K562 (cell line): ENCODE results near the gene SLC43A1. TPM values are rescaled to one million over a fixed set of nuclear protein-coding genes. Genes with fewer than 3 reads are reported as not detected.

ENCODE experiments used
- ATAC-seq: fragments of 200-7000 bp; cut with Tn5 transposase; 3 replicates; pipeline ENCODE4 v1.9.1; 2020; ENCODE audit warnings: moderate library complexity
- BruUV-seq: library from RNA; stranded (reverse); fragments of 400-500 nt; replicated peaks from 2 replicates; lab custom pipeline; 2021; lab: Mats Ljungman, UMichigan
- CTCF ChIA-PET: fragments of 300-600 bp; formaldehyde crosslinking; extraction: SDS; loops from one replicate; lab custom pipeline; 2021; ENCODE audit warnings: low intra/inter-chr PET ratio; lab: Yijun Ruan, JAX
- POLR2A ChIA-PET: fragments of 300-600, 350-650 bp; sonication (Branson Sonifier 250); formaldehyde crosslinking; extraction: SDS; loops from one replicate; lab custom pipeline; 2021; ENCODE audit warnings: antibody characterized with exemption, inconsistent platforms; lab: Yijun Ruan, JAX
- DNase-seq, 4 experiments: peaks; one replicate each; pipeline versions ENCODE4 v3.0.0 to v3.0.0-alpha.2; 2011 to 2018; ENCODE audit warnings: low spot score in 3 of 4, mixed read lengths in 3 of 4; ENCODE audit errors: extremely low read depth in 1 of 4
- FAIRE-seq: peaks from 2 replicates; lab custom pipeline; 2011; peaks lifted over from hg19 to GRCh38; lab: Jason Lieb, UNC
- H2AFZ ChIP-seq: 2 replicates; pipeline ENCODE4 v1.6.0; 2011; ENCODE audit warnings: low read depth, low read length, control low read depth, inconsistent platforms
- H3K27ac ChIP-seq: fragments of 200-600 bp; 3 replicates; pipeline ENCODE4 v1.8.0; 2011; ENCODE audit warnings: low read depth, mild to moderate bottlenecking, control low read depth, inconsistent platforms, low read length, moderate library complexity, mixed read lengths; ENCODE audit errors: extremely low read depth
- H3K27me3 ChIP-seq, 2 experiments: fragments of 300-600 bp in 1 of 2; 2 replicates in 1 of 2; 3 replicates in 1 of 2; pipeline versions ENCODE4 v1.6.0 to v1.8.0; 2011; ENCODE audit warnings: inconsistent platforms in 2 of 2, low read length in 2 of 2, mild to moderate bottlenecking in 1 of 2, mixed read lengths in 1 of 2, moderate library complexity in 1 of 2; ENCODE audit not compliant: control insufficient read depth in 2 of 2, insufficient read depth in 2 of 2
- H3K36me3 ChIP-seq: fragments of 300-600 bp; 3 replicates; pipeline ENCODE4 v1.8.0; 2011; ENCODE audit warnings: mild to moderate bottlenecking, low read length, inconsistent platforms; ENCODE audit not compliant: control insufficient read depth, insufficient read depth
- H3K4me1 ChIP-seq, 2 experiments: fragments of 200-600 bp in 1 of 2; replicated peaks in 1 of 2; 2 replicates in 1 of 2; 3 replicates in 1 of 2; pipeline versions ENCODE4 v1.5.1 to v1.8.0; 2011; ENCODE audit warnings: inconsistent platforms in 2 of 2, low read length in 2 of 2, mild to moderate bottlenecking in 1 of 2, mixed read lengths in 1 of 2, moderate library complexity in 1 of 2; ENCODE audit not compliant: control insufficient read depth in 2 of 2, insufficient read depth in 2 of 2
- H3K4me2 ChIP-seq: 2 replicates; pipeline ENCODE4 v1.6.1; 2011; ENCODE audit warnings: low read length, control low read depth, inconsistent platforms, mixed read lengths; ENCODE audit not compliant: insufficient read depth
- H3K4me3 ChIP-seq: fragments of 200-600 bp; sonication (generic), shearing (Covaris generic); 2 replicates; pipeline ENCODE4 v1.5.1; 2016; ENCODE audit warnings: control low read depth, inconsistent platforms
- H3K79me2 ChIP-seq: fragments of 200-600 bp; 3 replicates; pipeline ENCODE4 v1.8.0; 2011; ENCODE audit warnings: low read length, inconsistent platforms; ENCODE audit not compliant: control insufficient read depth, insufficient read depth
- H3K9ac ChIP-seq, 2 experiments: 2 replicates each; pipeline versions ENCODE4 v1.6.0 to v1.6.1; 2011; ENCODE audit warnings: low read depth in 2 of 2, low read length in 2 of 2, control low read depth in 1 of 2, inconsistent platforms in 1 of 2, mild to moderate bottlenecking in 1 of 2, mixed read lengths in 1 of 2; ENCODE audit not compliant: insufficient read depth in 1 of 2
- H3K9me1 ChIP-seq: one replicate; pipeline ENCODE4 v1.6.0; 2011; ENCODE audit warnings: inconsistent platforms, mild to moderate bottlenecking, low read length, moderate library complexity; ENCODE audit not compliant: control insufficient read depth, insufficient read depth
- H3K9me3 ChIP-seq: replicated peaks from 2 replicates; pipeline ENCODE4 v1.5.1; 2011; ENCODE audit warnings: low read depth, low read length, inconsistent platforms; ENCODE audit not compliant: control insufficient read depth, insufficient read depth
- H4K20me1 ChIP-seq: replicated peaks from 2 replicates; pipeline ENCODE4 v1.6.1; 2011; ENCODE audit warnings: low read length, inconsistent platforms, mixed read lengths; ENCODE audit not compliant: control insufficient read depth, insufficient read depth
- CEBPB ChIP-seq: fragments of 450-650 bp; IDR thresholded peaks from 2 replicates; pipeline ENCODE4 v1.6.1; 2016; ENCODE audit warnings: missing genetic modification characterization, missing compliant biosample characterization
- CEBPG ChIP-seq, 3 experiments: fragments of 200-800 bp in 1 of 3; sonication (Bioruptor generic) in 1 of 3; sonication (generic) in 1 of 3; formaldehyde crosslinking in 1 of 3; IDR thresholded peaks in 2 of 3; conservative IDR thresholded peaks in 1 of 3; 2 replicates each; pipeline versions ENCODE4 v1.6.1 to v1.8.0; 2016 to 2022; ENCODE audit warnings: missing compliant biosample characterization in 2 of 3, missing genetic modification characterization in 2 of 3, mild to moderate bottlenecking in 1 of 3, missing genetic modification reagents in 1 of 3
- CTBP1 ChIP-seq: fragments of 450-650 bp; IDR thresholded peaks from 2 replicates; pipeline ENCODE4 v1.6.1; 2016; ENCODE audit warnings: borderline replicate concordance
- SLC30A9 ChIP-seq: fragments of 250-450 bp; sonication (Bioruptor Pico); IDR thresholded peaks from 2 replicates; pipeline ENCODE4 v1.8.0; 2022; ENCODE audit warnings: mild to moderate bottlenecking, moderate library complexity
- WGBS: fragments of 100-300 bp; shearing (Covaris generic); methylation state at CpG from one replicate; pipeline ENCODE4 v1.1.6; 2016; ENCODE audit warnings: low coverage, mixed read lengths; ENCODE audit not compliant: insufficient coverage; ENCODE audit errors: missing lambda C conversion rate; 5-methylcytosine and 5-hydroxymethylcytosine counted together
- in situ Hi-C: fragments of 300-500 bp; cut with MboI; formaldehyde crosslinking; loops from 4 replicates; pipeline ENCODE4 v1.15.0; 2018; ENCODE audit warnings: inconsistent platforms, mixed read lengths
- intact Hi-C: fragments of 100-400 bp; cut with micrococcal nuclease; formaldehyde crosslinking; loops from 2 replicates; pipeline ENCODE4 v1.14.2; 2022
- polyA plus RNA-seq, 8 experiments: library from polyadenylated mRNA; depleted of rRNA in 4 of 8; stranded (reverse) in 5 of 8; unstranded in 3 of 8; fragments of >200 nt; fragmentation: Nextera tagmentation in 2 of 8; fragmentation: Illumina TruSeq in 1 of 8; extraction: Ambion mirVana in 2 of 8; extraction: Trizol in 1 of 8; gene quantifications; 2 replicates each; pipeline versions ENCODE4 v1.2.1 to v1.2.3, GENCODE V29; 2011 to 2014; ENCODE audit warnings: inconsistent platforms in 1 of 8, missing spikeins in 1 of 8
- total RNA-seq, 7 experiments: library from RNA; depleted of rRNA in 6 of 7; stranded (reverse); fragments of >200 nt in 6 of 7; fragmentation: Illumina TruSeq in 2 of 7; extraction: Trizol in 2 of 7; gene quantifications; 2 replicates each; pipeline versions ENCODE4 v1.2.1 to v1.2.3, GENCODE V29; 2011 to 2021; ENCODE audit warnings: low replicate concordance in 1 of 7
- TF ChIP-seq, protein P1 (sequence below), 2 experiments: fragments of 450-650 bp in 1 of 2; sonication (generic) in 1 of 2; formaldehyde crosslinking in 1 of 2; IDR thresholded peaks in 1 of 2; conservative IDR thresholded peaks in 1 of 2; 2 replicates each; pipeline versions ENCODE4 v1.6.1 to v1.8.1; 2016 to 2023; ENCODE audit warnings: mild to moderate bottlenecking in 2 of 2, moderate library complexity in 2 of 2, inconsistent platforms in 1 of 2, missing genetic modification reagents in 1 of 2

Gene SLC43A1
- total and polyA plus RNA-seq, 9 of the 15 experiments (the other 6 are each of a cell fraction or from before 2014, with no cell fraction given): 2.6 to 41.8 (median 24.6) TPM

GRCh38 chr11:57511741-57512430 lies 3.6 kb downstream of the SLC43A1 start:
- H3K4me1 ChIP-seq: peaks cover 21 to 31% of the 10 kb centered on the region in 2 experiments; a peak in 4 of 5 replicates
- POLR2A ChIA-PET: interaction anchor here (0.6 to 1.6 kb wide), 4 partner anchors 10 to 389 kb away, joined by 3 to 4 read pairs (median 3); no protein-coding TSS in a partner anchor
- H3K36me3 ChIP-seq: peaks cover 30% of the 10 kb centered on the region; the same call in 2 of the 3 replicates
- H3K9me3 ChIP-seq: no peaks in the 10 kb centered on the region
- no peaks in the 10 kb centered on the region for H3K27me3 ChIP-seq
- no peaks in the 10 kb centered on the region for H3K9me1 ChIP-seq
- H3K27ac ChIP-seq: no peak overlapping the region
- no peak overlapping the region for H3K4me2 ChIP-seq
- H2AFZ ChIP-seq: no peak overlapping the region
- ATAC-seq: no peak
- peaks cover 49% of the 10 kb centered on the region for H3K79me2 ChIP-seq
- H3K9ac ChIP-seq: no peak overlapping the region
- no peak for DNase-seq
- WGBS: 91% methylated on average over 6 of the region's 6 CpGs
- intact Hi-C loops (no loop called here), in situ Hi-C loops (no loop called here)
- H4K20me1 ChIP-seq: no peaks in the 10 kb centered on the region
- no peak overlapping the region for H3K4me3 ChIP-seq
- CTCF ChIA-PET: interaction anchor here (0.7 kb wide), 1 partner anchor 55 kb away, joined by 7 read pairs; no protein-coding TSS in a partner anchor
- no peak for FAIRE-seq
- BruUV-seq: no TSS peak
- no peak for TF ChIP-seq SLC30A9
- TF ChIP-seq, protein P1, sequence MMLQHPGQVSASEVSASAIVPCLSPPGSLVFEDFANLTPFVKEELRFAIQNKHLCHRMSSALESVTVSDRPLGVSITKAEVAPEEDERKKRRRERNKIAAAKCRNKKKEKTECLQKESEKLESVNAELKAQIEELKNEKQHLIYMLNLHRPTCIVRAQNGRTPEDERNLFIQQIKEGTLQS (IDR thresholded peaks at IDR 0.05): 0 out of 2 replicates have a peak, but pooled peaks have one; percentile 43
- TF ChIP-seq, protein P1 (CRISPR knock-in tag; conservative IDR thresholded peaks at IDR 0.05): no peak
- no peak for TF ChIP-seq CEBPG (CRISPR knock-in tag; IDR thresholded peaks at IDR 0.05)
- 0 out of 4 replicates have a peak, but pooled peaks of 1 of the 2 experiments have one; percentile 50 for TF ChIP-seq CEBPG (tag; conservative IDR thresholded peaks at IDR 0.05 in 1 of 2, IDR thresholded peaks at IDR 0.05 in 1 of 2)
- peak; percentile 33 for TF ChIP-seq CEBPB (tag)
- TF ChIP-seq CTBP1: no peak
